HG02678 (cell line): ENCODE results near the gene TECTB.

ENCODE experiments used
- ATAC-seq: cut with Tn5 transposase; IDR thresholded peaks from one replicate; pipeline ENCODE4 v1.9.1; 2021; ENCODE audit warnings: mild to moderate bottlenecking, moderate library complexity; ENCODE audit not compliant: unreplicated experiment

The TECTB gene

GRCh38 chr10:112304267-112304859, 21.2 kb downstream of the TECTB start:
- no peak for ATAC-seq

GRCh38 chr10:112307358-112308124, 24.3 kb downstream of the TECTB start:
- ATAC-seq: peak; percentile 66

- ATAC-seq: no peak
Measured at GRCh38 chr10:112308125-112308502, 24.9 kb downstream of the TECTB start.

- ATAC-seq: no peak
Measured at GRCh38 chr10:112311481-112311880, 28.3 kb downstream of the TECTB start.

- no peak for ATAC-seq
Measured at GRCh38 chr10:112313234-112313633, 30.0 kb downstream of the TECTB start.

- ATAC-seq: no peak
Measured at GRCh38 chr10:112313911-112314310, 30.7 kb downstream of the TECTB start.

- ATAC-seq: peak; percentile 85
Measured at GRCh38 chr10:112314822-112315474, 31.7 kb downstream of the TECTB start.

GRCh38 chr10:112327678-112328077, 44.5 kb downstream of the TECTB start:
- no peak for ATAC-seq

- ATAC-seq: no peak
Measured at GRCh38 chr10:112330162-112330561, 47.0 kb downstream of the TECTB start.

GRCh38 chr10:112330607-112331160, 47.5 kb downstream of the TECTB start:
- ATAC-seq: no peak

GRCh38 chr10:112332022-112332421, 48.8 kb downstream of the TECTB start:
- ATAC-seq: no peak

GRCh38 chr10:112332509-112333228, 49.5 kb downstream of the TECTB start:
- no peak for ATAC-seq

GRCh38 chr10:112333452-112333851, 50.3 kb downstream of the TECTB start:
- no peak for ATAC-seq

GRCh38 chr10:112335111-112335867, 52.1 kb downstream of the TECTB start:
- no peak for ATAC-seq

- ATAC-seq: no peak
Measured at GRCh38 chr10:112335868-112336265, 52.7 kb downstream of the TECTB start.

- no peak for ATAC-seq
Measured at GRCh38 chr10:112336556-112337201, 53.5 kb downstream of the TECTB start.

GRCh38 chr10:112338957-112339356, 55.8 kb downstream of the TECTB start:
- no peak for ATAC-seq

- ATAC-seq: no peak
Measured at GRCh38 chr10:112340601-112341000, 57.4 kb downstream of the TECTB start.

GRCh38 chr10:112343056-112343806, 60.0 kb downstream of the TECTB start:
- no peak for ATAC-seq
